SHP77 treated with DMSO at 0.1 percent for 48 hours (cell line): ENCODE data around the gene CEP350.
"Not testable (repeated sequence)": the region's sequence is repeated elsewhere in the genome, so short reads cannot be mapped to it uniquely, and the experiment has no call there.

Experiments used
- DNase-seq: peaks from one replicate; lab custom pipeline; 2025; lab: John Stamatoyannopoulos, UW

The CEP350 gene

GRCh38 chr1:179995576-179995975, 41.0 kb downstream of the CEP350 start:
- DNase-seq, result no peak

- no peak for DNase-seq
Observed at GRCh38 chr1:179996099-179996498, 41.5 kb downstream of the CEP350 start.

GRCh38 chr1:180000575-180000974, 46.0 kb downstream of the CEP350 start:
- DNase-seq, result no peak

GRCh38 chr1:180002437-180002836, 47.8 kb downstream of the CEP350 start:
- DNase-seq, result no peak

- DNase-seq, result no peak
Observed at GRCh38 chr1:180003026-180003695, 48.6 kb downstream of the CEP350 start.

- not testable (repeated sequence) for DNase-seq
Observed at GRCh38 chr1:180006762-180007161, 52.2 kb downstream of the CEP350 start.

- no peak for DNase-seq
Observed at GRCh38 chr1:180020017-180020416, 65.4 kb downstream of the CEP350 start.

GRCh38 chr1:180026556-180026955, 71.9 kb downstream of the CEP350 start:
- no peak for DNase-seq

- no peak for DNase-seq
Observed at GRCh38 chr1:180027949-180028445, 73.4 kb downstream of the CEP350 start.

GRCh38 chr1:180028864-180029263, 74.3 kb downstream of the CEP350 start:
- DNase-seq, result no peak

GRCh38 chr1:180029524-180030135, 75.0 kb downstream of the CEP350 start:
- DNase-seq, result no peak

- no peak for DNase-seq
Observed at GRCh38 chr1:180031664-180032063, 77.1 kb downstream of the CEP350 start.

GRCh38 chr1:180033390-180033789, 78.8 kb downstream of the CEP350 start:
- DNase-seq, result no peak

GRCh38 chr1:180040034-180040433, 85.4 kb downstream of the CEP350 start:
- DNase-seq, result no peak

- no peak for DNase-seq
Observed at GRCh38 chr1:180041582-180041981, 87.0 kb downstream of the CEP350 start.

GRCh38 chr1:180042988-180043622, 88.5 kb downstream of the CEP350 start:
- no peak for DNase-seq

GRCh38 chr1:180043785-180044184, 89.2 kb downstream of the CEP350 start:
- no peak for DNase-seq

- DNase-seq, result no peak
Observed at GRCh38 chr1:180046674-180047073, 92.1 kb downstream of the CEP350 start.

GRCh38 chr1:180053594-180054567, 99.3 kb downstream of the CEP350 start:
- no peak for DNase-seq

GRCh38 chr1:180057883-180058396, 103.3 kb downstream of the CEP350 start:
- DNase-seq, result no peak

- DNase-seq, result no peak
Observed at GRCh38 chr1:180061019-180061418, 106.4 kb downstream of the CEP350 start.

- DNase-seq, result no peak
Observed at GRCh38 chr1:180062452-180062971, 107.9 kb downstream of the CEP350 start.
